IMR-90 (cell line): ENCODE data around the gene PRSS38.

Source experiments
- MAZ ChIP-seq: IDR thresholded peaks from 2 replicates; pipeline ENCODE4 v1.6.1; 2012; ENCODE audit warnings: low read depth, mild to moderate bottlenecking, low read length, improper control_type of control experiment, moderate library complexity, borderline replicate concordance
- TF ChIP-seq, protein P1 (sequence below): conservative IDR thresholded peaks from 2 replicates; pipeline ENCODE4 v1.5.1; 2012; ENCODE audit warnings: mild to moderate bottlenecking, low read depth, low read length, improper control_type of control experiment
- TF ChIP-seq, protein P2 (sequence below): fragments of 150-350 bp; IDR thresholded peaks from 2 replicates; pipeline ENCODE4 v1.6.1; 2017; ENCODE audit warnings: mild to moderate bottlenecking, antibody characterized with exemption, low read length, low read depth

GRCh38 chr1:227794817-227795192 is 20.7 kb upstream of the PRSS38 start:
- TF ChIP-seq, protein P1, sequence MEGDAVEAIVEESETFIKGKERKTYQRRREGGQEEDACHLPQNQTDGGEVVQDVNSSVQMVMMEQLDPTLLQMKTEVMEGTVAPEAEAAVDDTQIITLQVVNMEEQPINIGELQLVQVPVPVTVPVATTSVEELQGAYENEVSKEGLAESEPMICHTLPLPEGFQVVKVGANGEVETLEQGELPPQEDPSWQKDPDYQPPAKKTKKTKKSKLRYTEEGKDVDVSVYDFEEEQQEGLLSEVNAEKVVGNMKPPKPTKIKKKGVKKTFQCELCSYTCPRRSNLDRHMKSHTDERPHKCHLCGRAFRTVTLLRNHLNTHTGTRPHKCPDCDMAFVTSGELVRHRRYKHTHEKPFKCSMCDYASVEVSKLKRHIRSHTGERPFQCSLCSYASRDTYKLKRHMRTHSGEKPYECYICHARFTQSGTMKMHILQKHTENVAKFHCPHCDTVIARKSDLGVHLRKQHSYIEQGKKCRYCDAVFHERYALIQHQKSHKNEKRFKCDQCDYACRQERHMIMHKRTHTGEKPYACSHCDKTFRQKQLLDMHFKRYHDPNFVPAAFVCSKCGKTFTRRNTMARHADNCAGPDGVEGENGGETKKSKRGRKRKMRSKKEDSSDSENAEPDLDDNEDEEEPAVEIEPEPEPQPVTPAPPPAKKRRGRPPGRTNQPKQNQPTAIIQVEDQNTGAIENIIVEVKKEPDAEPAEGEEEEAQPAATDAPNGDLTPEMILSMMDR = no peak
- TF ChIP-seq MAZ = no peak
- TF ChIP-seq, protein P2, sequence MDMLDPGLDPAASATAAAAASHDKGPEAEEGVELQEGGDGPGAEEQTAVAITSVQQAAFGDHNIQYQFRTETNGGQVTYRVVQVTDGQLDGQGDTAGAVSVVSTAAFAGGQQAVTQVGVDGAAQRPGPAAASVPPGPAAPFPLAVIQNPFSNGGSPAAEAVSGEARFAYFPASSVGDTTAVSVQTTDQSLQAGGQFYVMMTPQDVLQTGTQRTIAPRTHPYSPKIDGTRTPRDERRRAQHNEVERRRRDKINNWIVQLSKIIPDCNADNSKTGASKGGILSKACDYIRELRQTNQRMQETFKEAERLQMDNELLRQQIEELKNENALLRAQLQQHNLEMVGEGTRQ = no peak
